Sigmoid colon (tissue), 4 donors: ENCODE data around the gene P2RY11.

ENCODE experiments used
- CTCF ChIP-seq, 4 experiments: fragments of 450-650 bp in 3 of 4; fragments of 200-600 bp in 1 of 4; IDR thresholded peaks; one replicate each; pipeline ENCODE4 v1.5.1; 2016 to 2019; ENCODE audit warnings: antibody characterized with exemption in 4 of 4, mild to moderate bottlenecking in 3 of 4, moderate library complexity in 2 of 4
- EP300 ChIP-seq, 4 donors: sonication (generic); formaldehyde crosslinking; IDR thresholded peaks; one replicate each; pipeline ENCODE4 v1.6.1; 2017; ENCODE audit warnings: antibody characterized with exemption in 4 of 4
- POLR2A ChIP-seq, 2 donors: fragments of 450-650 bp; IDR thresholded peaks; one replicate each; pipeline ENCODE4 v1.6.1; 2016; ENCODE audit warnings: antibody characterized with exemption in 2 of 2, mild to moderate bottlenecking in 2 of 2, moderate library complexity in 2 of 2
- POLR2AphosphoS5 ChIP-seq, 4 donors: sonication (generic); formaldehyde crosslinking; IDR thresholded peaks; one replicate each; pipeline ENCODE4 v1.6.1; 2017; ENCODE audit warnings: antibody characterized with exemption in 4 of 4

GRCh38 chr19:10085641-10086590 is 25.6 kb upstream of the P2RY11 start, which contains the start of gene SHFL:
- no peak for TF ChIP-seq CTCF (IDR thresholded peaks at IDR 0.05)
- TF ChIP-seq EP300 (IDR thresholded peaks at IDR 0.05) = no peak
- no peak for TF ChIP-seq POLR2A (IDR thresholded peaks at IDR 0.05)
- peak in 3 of 4 donors; percentile 6 to 63 (median 56) for TF ChIP-seq POLR2AphosphoS5 (IDR thresholded peaks at IDR 0.05)
